Liver (tissue), 3 donors: ENCODE data around the gene TMEM215.
"Not testable (repeated sequence)": the region's sequence is repeated elsewhere in the genome, so short reads cannot be mapped to it uniquely, and the experiment has no call there.

Experiments
- GABPA ChIP-seq, 2 donors: IDR thresholded peaks in 1 of 2; conservative IDR thresholded peaks in 1 of 2; 2 replicates each; pipeline ENCODE4 v1.6.1; 2016; ENCODE audit warnings: antibody characterized with exemption in 2 of 2, mild to moderate bottlenecking in 1 of 2, moderate library complexity in 1 of 2
- JUND ChIP-seq, 2 donors: IDR thresholded peaks; 2 replicates each; pipeline ENCODE4 v1.6.1; 2016; ENCODE audit warnings: antibody characterized with exemption in 2 of 2
- RAD21 ChIP-seq, 2 donors: IDR thresholded peaks; 2 replicates each; pipeline ENCODE4 v1.6.1; 2016; ENCODE audit warnings: antibody characterized with exemption in 2 of 2, mild to moderate bottlenecking in 2 of 2
- YY1 ChIP-seq: IDR thresholded peaks from 2 replicates; pipeline ENCODE4 v1.6.1; 2016; ENCODE audit warnings: antibody characterized with exemption, mild to moderate bottlenecking
- TF ChIP-seq, protein P1 (sequence below): fragments of 150-350 bp; IDR thresholded peaks from 2 replicates; pipeline ENCODE4 v1.5.1; 2017; ENCODE audit warnings: improper control_type of control experiment, low read depth, low read length; ENCODE audit not compliant: missing input control
- TF ChIP-seq, protein P2 (sequence below): IDR thresholded peaks from 2 replicates; pipeline ENCODE4 v1.6.1; 2016; ENCODE audit warnings: antibody characterized with exemption
- TF ChIP-seq, protein P3 (sequence below): IDR thresholded peaks from 2 replicates; pipeline ENCODE4 v1.6.1; 2016; ENCODE audit warnings: antibody characterized with exemption
- donor health status: healthy.
- donor health status: healthy.

DNA sequence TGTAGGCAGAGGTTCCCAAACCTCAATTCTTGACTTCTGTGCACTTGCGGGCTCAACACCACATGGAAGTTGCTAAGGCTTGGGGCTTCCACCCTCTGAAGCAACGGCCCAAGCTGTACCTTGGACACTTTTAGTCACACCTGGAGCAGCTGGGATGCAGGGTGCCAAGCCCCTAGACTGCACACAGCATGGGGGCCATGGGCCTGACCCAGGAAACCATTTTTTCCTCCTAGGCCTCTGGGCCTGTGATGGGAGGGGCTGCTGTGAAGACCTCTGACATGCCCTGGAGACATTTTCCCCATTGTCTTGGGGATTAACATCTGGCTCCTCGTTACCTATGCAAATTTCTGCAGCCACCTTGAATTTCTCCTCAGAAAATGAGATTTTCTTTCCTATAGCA is 12.7 kb downstream of the TMEM215 start:
- TF ChIP-seq, protein P1, sequence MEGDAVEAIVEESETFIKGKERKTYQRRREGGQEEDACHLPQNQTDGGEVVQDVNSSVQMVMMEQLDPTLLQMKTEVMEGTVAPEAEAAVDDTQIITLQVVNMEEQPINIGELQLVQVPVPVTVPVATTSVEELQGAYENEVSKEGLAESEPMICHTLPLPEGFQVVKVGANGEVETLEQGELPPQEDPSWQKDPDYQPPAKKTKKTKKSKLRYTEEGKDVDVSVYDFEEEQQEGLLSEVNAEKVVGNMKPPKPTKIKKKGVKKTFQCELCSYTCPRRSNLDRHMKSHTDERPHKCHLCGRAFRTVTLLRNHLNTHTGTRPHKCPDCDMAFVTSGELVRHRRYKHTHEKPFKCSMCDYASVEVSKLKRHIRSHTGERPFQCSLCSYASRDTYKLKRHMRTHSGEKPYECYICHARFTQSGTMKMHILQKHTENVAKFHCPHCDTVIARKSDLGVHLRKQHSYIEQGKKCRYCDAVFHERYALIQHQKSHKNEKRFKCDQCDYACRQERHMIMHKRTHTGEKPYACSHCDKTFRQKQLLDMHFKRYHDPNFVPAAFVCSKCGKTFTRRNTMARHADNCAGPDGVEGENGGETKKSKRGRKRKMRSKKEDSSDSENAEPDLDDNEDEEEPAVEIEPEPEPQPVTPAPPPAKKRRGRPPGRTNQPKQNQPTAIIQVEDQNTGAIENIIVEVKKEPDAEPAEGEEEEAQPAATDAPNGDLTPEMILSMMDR, result not testable (repeated sequence)
- TF ChIP-seq, protein P2, sequence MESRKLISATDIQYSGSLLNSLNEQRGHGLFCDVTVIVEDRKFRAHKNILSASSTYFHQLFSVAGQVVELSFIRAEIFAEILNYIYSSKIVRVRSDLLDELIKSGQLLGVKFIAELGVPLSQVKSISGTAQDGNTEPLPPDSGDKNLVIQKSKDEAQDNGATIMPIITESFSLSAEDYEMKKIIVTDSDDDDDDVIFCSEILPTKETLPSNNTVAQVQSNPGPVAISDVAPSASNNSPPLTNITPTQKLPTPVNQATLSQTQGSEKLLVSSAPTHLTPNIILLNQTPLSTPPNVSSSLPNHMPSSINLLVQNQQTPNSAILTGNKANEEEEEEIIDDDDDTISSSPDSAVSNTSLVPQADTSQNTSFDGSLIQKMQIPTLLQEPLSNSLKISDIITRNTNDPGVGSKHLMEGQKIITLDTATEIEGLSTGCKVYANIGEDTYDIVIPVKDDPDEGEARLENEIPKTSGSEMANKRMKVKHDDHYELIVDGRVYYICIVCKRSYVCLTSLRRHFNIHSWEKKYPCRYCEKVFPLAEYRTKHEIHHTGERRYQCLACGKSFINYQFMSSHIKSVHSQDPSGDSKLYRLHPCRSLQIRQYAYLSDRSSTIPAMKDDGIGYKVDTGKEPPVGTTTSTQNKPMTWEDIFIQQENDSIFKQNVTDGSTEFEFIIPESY, result not testable (repeated sequence)
- TF ChIP-seq, protein P3, sequence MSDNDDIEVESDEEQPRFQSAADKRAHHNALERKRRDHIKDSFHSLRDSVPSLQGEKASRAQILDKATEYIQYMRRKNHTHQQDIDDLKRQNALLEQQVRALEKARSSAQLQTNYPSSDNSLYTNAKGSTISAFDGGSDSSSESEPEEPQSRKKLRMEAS, result not testable (repeated sequence)
- not testable (repeated sequence) for TF ChIP-seq GABPA (IDR thresholded peaks at IDR 0.05 in 1 of 2, conservative IDR thresholded peaks at IDR 0.05 in 1 of 2); RAD21 (IDR thresholded peaks at IDR 0.05); YY1; JUND (IDR thresholded peaks at IDR 0.05)
